Activated CD4-positive, alpha-beta T cell treated with anti-CD3 and anti-CD28 coated beads, Interleukin-2, amount 10 ng/mL, durations not matched to agents 24 days and 14 days (primary cell): ENCODE data around the gene ITGBL1. TPM values are rescaled to one million over a fixed set of nuclear protein-coding genes. Genes with fewer than 3 reads are reported as not detected.

Source experiments
- DNase-seq: peaks from one replicate; pipeline ENCODE4 v3.0.0; 2022
- H3K27ac Mint-ChIP-seq: one replicate; pipeline ENCODE4 v1.8.0; 2022; ENCODE audit warnings: mild to moderate bottlenecking, mixed read lengths
- H3K27me3 Mint-ChIP-seq: one replicate; pipeline ENCODE4 v1.8.0; 2022; ENCODE audit warnings: mixed read lengths
- H3K36me3 Mint-ChIP-seq: one replicate; pipeline ENCODE4 v1.8.0; 2022; ENCODE audit warnings: low read depth, mild to moderate bottlenecking, mixed read lengths
- H3K4me1 Mint-ChIP-seq: one replicate; pipeline ENCODE4 v1.8.0; 2021; ENCODE audit warnings: mixed read lengths
- H3K4me3 Mint-ChIP-seq: one replicate; pipeline ENCODE4 v1.8.0; 2022; ENCODE audit warnings: mild to moderate bottlenecking, moderate library complexity, mixed read lengths
- H3K9me3 Mint-ChIP-seq: one replicate; pipeline ENCODE4 v1.8.0; 2021; ENCODE audit warnings: mixed read lengths
- intact Hi-C: fragments of 100-400 bp; cut with micrococcal nuclease; formaldehyde crosslinking; loops from one replicate; pipeline ENCODE4 v1.15.1; 2023
- total RNA-seq: library from RNA; stranded (reverse); gene quantifications from 2 replicates; pipeline ENCODE4 v1.2.3, GENCODE V29; 2022

Gene ITGBL1
- total RNA-seq, 1 donor from 2014 or later: not detected

DNA sequence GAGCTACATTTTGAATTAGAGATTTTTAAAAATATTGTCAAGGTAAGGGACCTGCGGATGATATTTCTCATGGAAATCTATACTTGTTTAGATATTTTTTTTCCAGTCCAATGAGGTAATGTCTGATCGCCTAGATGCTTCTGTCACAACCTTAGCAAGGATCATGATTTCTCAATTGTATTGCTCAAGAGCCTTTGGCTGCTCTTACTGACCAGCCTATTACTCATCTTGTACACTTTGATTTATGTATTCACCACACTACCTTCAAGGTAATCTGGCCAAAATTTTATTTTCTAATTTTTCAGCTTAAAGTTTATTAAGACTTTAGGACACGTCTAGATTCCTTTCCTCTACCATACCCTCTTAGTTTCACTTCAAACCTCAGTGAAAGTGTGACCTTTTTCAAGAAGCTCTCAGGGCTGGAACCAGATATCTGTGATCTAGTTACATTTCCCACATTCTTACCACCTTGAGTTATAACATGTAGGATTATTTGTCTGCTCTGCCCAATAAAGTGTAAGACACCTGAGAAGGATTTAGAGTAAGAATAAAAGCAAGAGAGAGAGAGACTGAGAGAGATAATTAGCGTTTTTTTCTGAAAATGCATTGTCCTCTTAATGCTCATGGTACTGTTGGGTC, 197.1 kb downstream of the ITGBL1 start:
- Mint-ChIP-seq H3K27me3 (peaks cover 2% of the 10 kb centered on the region), H3K4me1 (no peaks in the 10 kb centered on the region), H3K27ac (no peak overlapping the region), H3K4me3 (no peak overlapping the region), H3K9me3 (peaks cover 3% of the 10 kb centered on the region), H3K36me3 (no peaks in the 10 kb centered on the region)
- DNase-seq: no peak
- intact Hi-C loops: no loop called here

DNA sequence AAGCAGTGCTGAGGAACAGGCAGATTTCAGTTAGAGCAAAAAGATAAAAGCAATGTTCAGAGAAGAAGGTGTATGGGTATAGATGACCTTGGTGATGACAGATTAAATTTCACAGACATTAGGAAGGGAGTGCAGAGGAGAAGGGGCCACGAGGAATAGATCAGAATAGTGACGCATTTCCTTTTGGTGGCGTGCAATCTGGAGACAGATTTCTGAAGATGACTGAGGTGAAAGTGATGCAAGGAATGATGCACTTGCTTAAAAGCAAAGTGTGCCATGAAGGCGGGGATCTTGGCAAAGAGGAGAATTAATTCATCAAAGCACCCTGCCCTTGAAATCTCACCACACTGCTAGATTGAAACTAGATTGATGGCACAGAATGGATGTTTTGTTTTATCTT, 202.4 kb downstream of the ITGBL1 start:
- DNase-seq: no peak
- Mint-ChIP-seq H3K27me3 (no peaks in the 10 kb centered on the region), H3K27ac (no peak overlapping the region)

GRCh38 chr13:101655435-101655834, 203.0 kb downstream of the ITGBL1 start:
- H3K9me3 Mint-ChIP-seq: peaks cover 3% of the 10 kb centered on the region
- no peaks in the 10 kb centered on the region for H3K36me3 Mint-ChIP-seq
- H3K27me3 Mint-ChIP-seq: no peaks in the 10 kb centered on the region
- DNase-seq: no peak
- no peak overlapping the region for H3K27ac Mint-ChIP-seq
- intact Hi-C loops: no loop called here
- H3K4me1 Mint-ChIP-seq: no peaks in the 10 kb centered on the region
- no peak overlapping the region for H3K4me3 Mint-ChIP-seq

More for the DNA sequence above, 202.4 kb downstream of the ITGBL1 start:
- Mint-ChIP-seq H3K9me3 (peaks cover 3% of the 10 kb centered on the region), H3K4me1 (no peaks in the 10 kb centered on the region), H3K36me3 (no peaks in the 10 kb centered on the region), H3K4me3 (no peak overlapping the region)
- intact Hi-C loops: no loop called here

DNA sequence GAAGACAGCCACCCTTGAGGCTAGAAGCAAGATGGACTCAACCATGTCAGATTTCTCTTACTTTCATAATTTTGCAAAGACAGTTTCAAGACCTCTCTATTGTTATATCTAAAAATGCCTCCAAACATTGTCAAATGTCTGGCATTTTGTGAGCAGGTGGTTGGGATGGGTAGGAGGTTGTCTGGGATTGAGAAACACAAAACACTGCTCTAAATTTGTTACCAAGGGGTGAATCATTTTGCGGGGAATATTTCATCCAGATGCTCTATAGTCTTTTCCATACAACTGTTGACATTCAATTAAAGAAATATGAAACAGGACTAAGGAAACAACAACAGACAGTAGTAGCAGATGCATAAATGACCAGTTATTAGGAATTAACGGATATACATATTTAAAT, 208.2 kb downstream of the ITGBL1 start:
- H3K4me1 Mint-ChIP-seq: no peaks in the 10 kb centered on the region
- H3K27me3 Mint-ChIP-seq: no peaks in the 10 kb centered on the region
- no peak overlapping the region for H3K27ac Mint-ChIP-seq
- DNase-seq: no peak
- H3K4me3 Mint-ChIP-seq: no peak overlapping the region
- intact Hi-C loops: no loop called here
- H3K9me3 Mint-ChIP-seq: peaks cover 2% of the 10 kb centered on the region
- H3K36me3 Mint-ChIP-seq: no peaks in the 10 kb centered on the region

DNA sequence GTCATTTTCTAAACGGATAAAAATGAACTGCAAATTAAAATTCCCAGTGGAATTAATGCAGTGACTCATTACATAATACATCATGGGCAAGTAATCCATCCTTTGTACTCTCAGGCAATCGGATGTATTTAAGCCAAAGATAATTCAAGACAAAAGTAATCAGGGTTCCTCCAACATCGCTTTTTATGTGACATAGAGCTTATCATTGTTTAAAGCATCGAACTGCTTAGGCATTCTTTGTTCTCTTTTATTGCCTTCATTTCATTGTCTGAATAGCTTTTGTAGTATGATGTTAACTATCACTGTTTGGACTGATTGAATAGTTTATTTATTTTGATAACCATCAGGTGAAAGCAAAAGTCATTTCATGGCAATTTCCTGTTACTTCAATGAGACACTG, 209.4 kb downstream of the ITGBL1 start:
- intact Hi-C loops: no loop called here

DNA sequence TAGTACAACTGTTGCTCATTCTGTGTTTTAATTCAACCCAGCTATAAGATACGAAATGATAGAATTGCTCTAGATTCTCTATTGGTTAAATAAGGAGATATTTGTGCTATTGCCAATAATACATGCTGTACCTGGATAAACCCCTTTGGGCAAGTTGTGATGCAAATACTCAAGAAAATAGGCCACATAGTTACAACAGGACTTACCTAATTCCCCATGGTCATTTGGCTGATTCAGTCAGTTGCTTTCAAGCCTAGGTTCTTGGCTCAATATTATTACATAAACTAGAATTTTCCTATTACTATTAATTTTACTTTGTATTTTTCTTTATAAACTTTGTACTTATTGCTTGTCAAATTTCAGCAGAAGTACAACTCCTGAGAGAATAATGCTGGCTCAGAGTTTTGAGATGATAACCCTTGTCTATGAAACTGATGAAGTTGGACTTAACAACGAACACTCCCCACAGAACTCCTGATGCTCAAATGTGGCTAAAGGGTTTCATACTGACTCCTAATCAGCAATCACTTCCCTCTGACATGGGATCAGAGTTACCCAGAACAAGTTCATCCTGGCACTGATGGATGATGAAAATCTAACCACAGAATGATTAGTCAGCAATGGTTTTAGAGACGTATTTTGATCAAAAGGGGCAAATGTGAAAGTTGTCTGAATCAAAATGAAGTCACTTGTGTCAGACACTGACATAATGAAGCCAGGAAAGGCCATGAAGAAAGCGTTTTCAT, 221.1 kb downstream of the ITGBL1 start:
- H3K36me3 Mint-ChIP-seq: no peaks in the 10 kb centered on the region
- no peaks in the 10 kb centered on the region for H3K9me3 Mint-ChIP-seq
- H3K27ac Mint-ChIP-seq: no peak overlapping the region
- H3K4me1 Mint-ChIP-seq: no peaks in the 10 kb centered on the region
- intact Hi-C loops: no loop called here
- DNase-seq: no peak
- H3K4me3 Mint-ChIP-seq: no peak overlapping the region
- H3K27me3 Mint-ChIP-seq: no peaks in the 10 kb centered on the region

More for the DNA sequence above, 209.4 kb downstream of the ITGBL1 start:
- DNase-seq: no peak
- H3K4me1 Mint-ChIP-seq: no peaks in the 10 kb centered on the region
- H3K27ac Mint-ChIP-seq: no peak overlapping the region
- H3K27me3 Mint-ChIP-seq: no peaks in the 10 kb centered on the region
- H3K9me3 Mint-ChIP-seq: peaks cover 2% of the 10 kb centered on the region
- no peak overlapping the region for H3K4me3 Mint-ChIP-seq
- H3K36me3 Mint-ChIP-seq: no peaks in the 10 kb centered on the region

GRCh38 chr13:101681834-101682233, 229.4 kb downstream of the ITGBL1 start:
- no peak overlapping the region for H3K27ac Mint-ChIP-seq
- DNase-seq: no peak
- no peaks in the 10 kb centered on the region for H3K4me1 Mint-ChIP-seq
- no peaks in the 10 kb centered on the region for H3K27me3 Mint-ChIP-seq
- H3K9me3 Mint-ChIP-seq: no peaks in the 10 kb centered on the region
- H3K36me3 Mint-ChIP-seq: no peaks in the 10 kb centered on the region
- H3K4me3 Mint-ChIP-seq: no peak overlapping the region
- intact Hi-C loops: no loop called here

DNA sequence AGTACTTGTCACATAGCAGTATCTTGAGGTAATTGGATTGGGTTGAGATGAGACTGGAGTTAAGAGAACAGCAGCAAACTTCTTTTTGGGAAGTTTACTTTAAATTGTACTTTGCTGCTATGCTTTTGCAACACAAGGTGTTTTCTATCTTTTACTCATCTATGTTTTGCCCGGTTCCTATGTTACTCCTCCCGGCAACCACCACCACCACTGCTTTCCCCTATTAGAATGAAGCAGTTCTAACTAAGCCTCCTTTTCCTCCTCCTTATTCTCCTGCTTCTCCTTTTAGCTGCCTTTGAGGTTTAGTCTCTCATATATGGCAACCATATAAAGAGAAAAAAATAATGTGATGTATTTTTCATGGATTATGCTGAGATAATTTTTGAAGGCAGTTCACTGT, 233.5 kb downstream of the ITGBL1 start:
- Mint-ChIP-seq H3K4me3 (no peak overlapping the region), H3K9me3 (no peaks in the 10 kb centered on the region), H3K4me1 (no peaks in the 10 kb centered on the region), H3K36me3 (no peaks in the 10 kb centered on the region), H3K27me3 (no peaks in the 10 kb centered on the region), H3K27ac (no peak overlapping the region)
- no peak for DNase-seq
- intact Hi-C loops: no loop called here

DNA sequence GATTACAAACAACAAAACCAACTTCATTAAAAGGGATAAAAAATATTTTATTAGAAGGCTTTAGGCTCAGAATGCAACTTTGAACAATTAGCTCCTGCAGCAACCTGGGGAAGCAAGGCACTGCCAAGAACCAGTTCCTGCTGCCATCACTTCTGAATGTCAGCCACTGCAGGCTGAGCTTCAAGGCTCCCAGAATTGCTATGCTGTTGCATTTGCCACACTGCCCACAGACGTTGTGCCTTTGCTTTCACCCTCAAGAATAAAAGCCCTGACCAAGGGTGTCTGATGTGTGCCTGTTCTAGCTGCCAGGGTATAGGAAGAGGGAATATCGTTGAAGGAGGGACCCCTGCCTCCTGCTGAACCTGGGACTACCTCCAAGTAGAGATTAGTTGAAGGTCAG, 238.4 kb downstream of the ITGBL1 start:
- Mint-ChIP-seq H3K4me3 (no peak overlapping the region), H3K4me1 (no peaks in the 10 kb centered on the region), H3K27ac (no peak overlapping the region), H3K36me3 (no peaks in the 10 kb centered on the region), H3K27me3 (no peaks in the 10 kb centered on the region), H3K9me3 (no peaks in the 10 kb centered on the region)
- intact Hi-C loops: no loop called here
- DNase-seq: no peak

DNA sequence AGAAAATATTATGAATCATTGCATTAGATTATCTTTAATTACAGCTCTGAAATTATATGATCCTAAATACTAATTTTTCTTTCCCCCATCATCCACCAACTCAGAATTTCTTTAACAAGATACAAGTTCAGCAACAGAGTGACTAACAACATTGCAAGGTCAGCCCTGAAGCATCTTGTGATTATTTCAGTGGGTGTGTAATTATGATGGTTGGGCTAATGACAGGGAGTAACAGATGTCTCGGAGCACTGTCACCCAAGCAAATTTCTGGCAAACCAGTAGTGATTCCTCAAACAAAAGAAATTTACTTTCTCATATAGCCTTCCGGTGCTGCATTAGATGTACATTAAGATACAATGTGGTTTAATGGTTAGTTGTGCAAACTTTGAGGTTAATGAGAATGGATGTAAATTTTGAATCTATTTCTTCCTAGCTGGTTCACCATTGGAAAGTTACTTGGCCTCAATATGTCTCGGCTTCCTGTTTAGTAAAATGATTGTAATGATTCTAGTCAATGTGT, 238.9 kb downstream of the ITGBL1 start:
- Mint-ChIP-seq H3K4me1 (no peaks in the 10 kb centered on the region), H3K9me3 (no peaks in the 10 kb centered on the region), H3K4me3 (no peak overlapping the region), H3K27ac (no peak overlapping the region), H3K27me3 (no peaks in the 10 kb centered on the region), H3K36me3 (no peaks in the 10 kb centered on the region)
- DNase-seq: no peak
- intact Hi-C loops: no loop called here

- Mint-ChIP-seq H3K36me3 (no peaks in the 10 kb centered on the region), H3K9me3 (no peaks in the 10 kb centered on the region), H3K4me3 (no peak overlapping the region), H3K27ac (no peak overlapping the region), H3K27me3 (no peaks in the 10 kb centered on the region), H3K4me1 (no peaks in the 10 kb centered on the region)
- intact Hi-C loops: no loop called here
- no peak for DNase-seq
Measured at GRCh38 chr13:101695870-101696516, 243.5 kb downstream of the ITGBL1 start.

DNA sequence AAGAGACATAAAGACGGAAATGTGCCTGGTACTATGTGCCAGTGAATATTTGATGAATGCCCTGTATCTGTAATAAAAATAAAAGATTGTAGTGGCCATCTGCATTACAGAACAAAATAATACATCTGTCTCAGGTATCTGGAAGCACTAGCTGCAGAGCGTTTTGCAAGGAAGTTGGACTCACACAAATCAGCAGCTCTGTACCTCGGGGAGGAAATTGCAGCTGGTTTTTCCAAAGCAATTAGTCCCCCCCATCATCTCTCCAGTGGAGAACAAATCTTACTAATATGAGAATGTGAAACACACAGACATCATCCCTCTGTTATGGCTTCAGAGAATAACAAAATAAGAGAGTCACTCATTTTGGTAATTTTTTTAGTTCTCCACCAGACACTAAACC, 245.3 kb downstream of the ITGBL1 start:
- H3K9me3 Mint-ChIP-seq: no peaks in the 10 kb centered on the region
- H3K4me3 Mint-ChIP-seq: no peak overlapping the region
- H3K27ac Mint-ChIP-seq: no peak overlapping the region
- intact Hi-C loops: no loop called here
- H3K4me1 Mint-ChIP-seq: no peaks in the 10 kb centered on the region
- no peak for DNase-seq
- no peaks in the 10 kb centered on the region for H3K27me3 Mint-ChIP-seq
- H3K36me3 Mint-ChIP-seq: no peaks in the 10 kb centered on the region

DNA sequence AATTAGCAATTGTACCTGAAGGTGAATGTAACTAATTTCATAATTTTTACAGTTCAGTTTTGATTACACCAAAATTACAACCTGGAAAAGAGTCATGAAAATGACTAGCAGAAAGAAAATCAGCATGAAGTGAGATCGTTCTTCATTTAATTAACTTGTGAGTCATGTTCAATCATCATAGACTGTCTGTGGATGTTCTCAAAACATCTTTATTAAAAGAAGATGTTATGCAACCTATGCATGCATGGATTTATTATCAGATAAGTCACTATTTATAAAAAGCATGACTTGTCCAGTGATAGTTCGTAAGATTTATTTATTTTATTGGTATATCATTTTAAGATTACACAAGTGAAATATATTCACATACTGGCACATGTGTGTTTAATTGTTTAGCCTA, 245.9 kb downstream of the ITGBL1 start:
- intact Hi-C loops: no loop called here
- H3K27me3 Mint-ChIP-seq: no peaks in the 10 kb centered on the region

DNA sequence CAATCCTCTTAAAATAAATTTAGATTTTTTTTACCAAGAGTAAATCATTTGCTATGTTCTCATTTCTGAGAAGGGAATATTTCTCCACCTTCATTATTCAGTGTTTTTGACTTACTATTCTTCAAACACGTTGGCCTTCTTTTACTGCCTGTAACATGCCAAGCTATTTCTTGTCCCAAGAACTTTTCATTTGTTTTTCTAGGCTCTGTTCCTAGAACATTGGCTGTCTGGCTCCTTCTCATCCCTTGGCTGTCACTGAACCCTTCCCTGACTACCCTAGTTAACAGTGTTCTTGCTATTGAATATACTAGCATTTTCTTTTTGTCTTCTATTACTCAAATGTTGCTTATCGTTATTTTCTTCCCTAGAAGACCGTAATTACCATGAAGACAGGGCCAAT, 248.1 kb downstream of the ITGBL1 start:
- Mint-ChIP-seq H3K4me3 (no peak overlapping the region), H3K36me3 (no peaks in the 10 kb centered on the region), H3K27me3 (no peaks in the 10 kb centered on the region), H3K27ac (no peak overlapping the region), H3K4me1 (no peaks in the 10 kb centered on the region), H3K9me3 (no peaks in the 10 kb centered on the region)
- intact Hi-C loops: no loop called here
- DNase-seq: no peak

More for the DNA sequence above, 245.9 kb downstream of the ITGBL1 start:
- Mint-ChIP-seq H3K4me1 (no peaks in the 10 kb centered on the region), H3K9me3 (no peaks in the 10 kb centered on the region), H3K4me3 (no peak overlapping the region), H3K36me3 (no peaks in the 10 kb centered on the region), H3K27ac (no peak overlapping the region)
- DNase-seq: no peak
